B cell (primary cell): ENCODE measurements around the gene CFAP54. TPM values are rescaled to one million over a fixed set of nuclear protein-coding genes. Genes with fewer than 3 reads are reported as not detected.

Source experiments
- ATAC-seq: fragments of 200-7000 bp; cut with Tn5 transposase; one replicate; pipeline ENCODE4 v1.10.0; 2021; ENCODE audit warnings: low read depth, mild to moderate bottlenecking, moderate number of reproducible peaks, moderate library complexity
- CTCF ChIA-PET: fragments of 350-600 bp; sonication (Branson Sonifier 250); formaldehyde crosslinking; loops from one replicate; lab custom pipeline; 2021; ENCODE audit warnings: antibody characterized with exemption, inconsistent platforms; lab: Charles Lee
- POLR2A ChIA-PET: fragments of 350-600 bp; sonication (Branson Sonifier 250); formaldehyde crosslinking; loops from one replicate; lab custom pipeline; 2021; ENCODE audit warnings: antibody characterized with exemption; lab: Charles Lee
- DNase-seq: peaks from one replicate; pipeline ENCODE4 v3.0.0; 2013
- H2AFZ ChIP-seq: 2 replicates; pipeline ENCODE4 v1.6.1; 2012; ENCODE audit warnings: mild to moderate bottlenecking, low read depth, low read length; ENCODE audit not compliant: insufficient read depth, poor library complexity, severe bottlenecking
- H3K27ac ChIP-seq, 2 donors: 1 replicate in 1 of 2; 2 replicates in 1 of 2; pipeline ENCODE4 v1.5.1; 2012 to 2013; ENCODE audit warnings: low read length in 2 of 2, mild to moderate bottlenecking in 2 of 2, moderate library complexity in 1 of 2
- H3K27me3 ChIP-seq, 4 experiments: fragments of 200-600 bp in 1 of 4; sonication (generic) in 1 of 4; replicated peaks in 1 of 4; 1 replicate in 2 of 4; 2 replicates in 2 of 4; pipeline versions ENCODE4 v1.6.1 to v1.7.0; 2013 to 2016; ENCODE audit warnings: low read length in 3 of 4, mild to moderate bottlenecking in 2 of 4, mixed read lengths in 1 of 4, moderate library complexity in 1 of 4; ENCODE audit not compliant: insufficient read depth in 4 of 4, control insufficient read depth in 3 of 4; ENCODE audit errors: control extremely low read depth in 1 of 4
- H3K36me3 ChIP-seq, 2 experiments: replicated peaks in 1 of 2; 1 replicate in 1 of 2; 2 replicates in 1 of 2; pipeline versions ENCODE4 v1.6.1 to v1.7.1; 2013; ENCODE audit warnings: low read length in 1 of 2; ENCODE audit not compliant: insufficient read depth in 2 of 2, control insufficient read depth in 1 of 2; ENCODE audit errors: control extremely low read depth in 1 of 2, extremely low read depth in 1 of 2
- H3K4me1 ChIP-seq, 2 donors: fragments of 200-600 bp in 1 of 2; sonication (generic) in 1 of 2; 1 replicate in 1 of 2; 2 replicates in 1 of 2; pipeline versions ENCODE4 v1.5.1 to v1.6.1; 2013 to 2017; ENCODE audit warnings: low read length in 2 of 2; ENCODE audit not compliant: control insufficient read depth in 2 of 2, insufficient read depth in 2 of 2
- H3K4me2 ChIP-seq: replicated peaks from 2 replicates; pipeline ENCODE3; 2012; ENCODE audit warnings: mild to moderate bottlenecking, low read depth, low read length; ENCODE audit not compliant: poor library complexity, severe bottlenecking
- H3K4me3 ChIP-seq, 5 experiments: fragments of 200-600 bp in 1 of 5; sonication (generic) in 1 of 5; 1 replicate in 3 of 5; 2 replicates in 2 of 5; pipeline versions ENCODE4 v1.5.1 to v1.7.0; 2011 to 2016; ENCODE audit warnings: low read length in 4 of 5, mild to moderate bottlenecking in 4 of 5, low read depth in 2 of 5, control low read depth in 1 of 5, moderate library complexity in 1 of 5; ENCODE audit not compliant: insufficient read depth in 1 of 5; ENCODE audit errors: control extremely low read depth in 1 of 5, extremely low read depth in 1 of 5
- H3K79me2 ChIP-seq: fragments of 200-600 bp; sonication (generic); one replicate; pipeline ENCODE4 v1.6.0; 2016; ENCODE audit warnings: low read length; ENCODE audit not compliant: control insufficient read depth, insufficient read depth
- H3K9ac ChIP-seq: fragments of 200-600 bp; sonication (generic); 2 replicates; pipeline ENCODE4 v1.6.1; 2017; ENCODE audit warnings: mild to moderate bottlenecking, low read length, moderate library complexity
- H3K9me3 ChIP-seq, 3 donors: one replicate each; pipeline versions ENCODE4 v1.6.1 to v1.7.1; 2013; ENCODE audit warnings: low read length in 2 of 3; ENCODE audit not compliant: control insufficient read depth in 2 of 3, insufficient read depth in 1 of 3; ENCODE audit errors: control extremely low read depth in 1 of 3
- H4K20me1 ChIP-seq: 2 replicates; pipeline ENCODE4 v1.6.0; 2012; ENCODE audit warnings: mild to moderate bottlenecking, low read length; ENCODE audit not compliant: insufficient read depth, control insufficient read depth, poor library complexity, severe bottlenecking
- H3K27ac Mint-ChIP-seq: one replicate; pipeline ENCODE4 v1.8.0; 2021; ENCODE audit warnings: mixed read lengths
- H3K27me3 Mint-ChIP-seq: one replicate; pipeline ENCODE4 v1.8.0; 2021; ENCODE audit warnings: mixed read lengths
- H3K4me1 Mint-ChIP-seq: one replicate; pipeline ENCODE4 v1.8.0; 2021; ENCODE audit warnings: mixed read lengths
- H3K4me3 Mint-ChIP-seq: one replicate; pipeline ENCODE4 v1.8.0; 2021; ENCODE audit warnings: mixed read lengths
- H3K9me3 Mint-ChIP-seq: one replicate; pipeline ENCODE4 v1.8.0; 2022; ENCODE audit warnings: mixed read lengths; ENCODE audit not compliant: insufficient read depth
- EZH2 ChIP-seq: IDR thresholded peaks from 2 replicates; pipeline ENCODE4 v1.6.1; 2012; ENCODE audit warnings: borderline replicate concordance, low read depth, mild to moderate bottlenecking, moderate library complexity, low read length; ENCODE audit not compliant: insufficient read depth, poor library complexity, severe bottlenecking
- WGBS: methylation state at CpG from one replicate; pipeline ENCODE4 v1.1.5; 2013; ENCODE audit warnings: missing lambda C conversion rate; ENCODE audit not compliant: insufficient coverage; 5-methylcytosine and 5-hydroxymethylcytosine counted together
- intact Hi-C: fragments of 100-400 bp; cut with micrococcal nuclease; formaldehyde crosslinking; loops from one replicate; pipeline ENCODE4 v1.10.0; 2022
- polyA plus RNA-seq: library from polyadenylated mRNA; depleted of rRNA; stranded (reverse); fragments of >200 nt; gene quantifications from 2 replicates; pipeline ENCODE4 v1.2.3, GENCODE V29; 2012
- total RNA-seq, 2 donors: library from RNA; stranded (reverse); fragments of 120-200 nt in 1 of 2; gene quantifications; 1 replicate in 1 of 2; 2 replicates in 1 of 2; pipeline versions ENCODE4 v1.2.3 to v1.2.4, GENCODE V29; 2013 to 2022
- TF ChIP-seq, protein P1 (sequence below): fragments of 200-600 bp; IDR thresholded peaks from one replicate; pipeline ENCODE4 v1.8.0; 2022; ENCODE audit warnings: antibody characterized with exemption, mild to moderate bottlenecking

Gene CFAP54
- total and polyA plus RNA-seq, 2 donors (not counting 1 experiment from before 2014, with no cell fraction given) = 0.12 to 0.76 TPM

- ATAC-seq = no peak
- DNase-seq = no peak
- Histone ChIP-seq H3K79me2 (no peaks in the 10 kb centered on the region), H3K9ac (no peak overlapping the region), H3K4me2 (no peak overlapping the region), H2AFZ (no peak overlapping the region), H3K27me3 (peaks cover 0 to 6% (median 0%) of the 10 kb centered on the region in 4 experiments), H3K36me3 (no peaks in the 10 kb centered on the region), H3K9me3 (no peaks in the 10 kb centered on the region), H3K4me1 (no peaks in the 10 kb centered on the region), H3K27ac (no peak overlapping the region), H4K20me1 (no peaks in the 10 kb centered on the region), H3K4me3 (no peak overlapping the region)
- no peak overlapping the region for H3K4me3 Mint-ChIP-seq
- no peaks in the 10 kb centered on the region for H3K9me3 Mint-ChIP-seq
- H3K4me1 Mint-ChIP-seq = no peaks in the 10 kb centered on the region
- no peak overlapping the region for H3K27ac Mint-ChIP-seq
- WGBS = no CpG with 5 or more reads among the region's 1 CpG
- POLR2A ChIA-PET = no interaction called here
- CTCF ChIA-PET = no interaction called here
- intact Hi-C loops = no loop called here
- no peak for TF ChIP-seq EZH2
- TF ChIP-seq, protein P1, sequence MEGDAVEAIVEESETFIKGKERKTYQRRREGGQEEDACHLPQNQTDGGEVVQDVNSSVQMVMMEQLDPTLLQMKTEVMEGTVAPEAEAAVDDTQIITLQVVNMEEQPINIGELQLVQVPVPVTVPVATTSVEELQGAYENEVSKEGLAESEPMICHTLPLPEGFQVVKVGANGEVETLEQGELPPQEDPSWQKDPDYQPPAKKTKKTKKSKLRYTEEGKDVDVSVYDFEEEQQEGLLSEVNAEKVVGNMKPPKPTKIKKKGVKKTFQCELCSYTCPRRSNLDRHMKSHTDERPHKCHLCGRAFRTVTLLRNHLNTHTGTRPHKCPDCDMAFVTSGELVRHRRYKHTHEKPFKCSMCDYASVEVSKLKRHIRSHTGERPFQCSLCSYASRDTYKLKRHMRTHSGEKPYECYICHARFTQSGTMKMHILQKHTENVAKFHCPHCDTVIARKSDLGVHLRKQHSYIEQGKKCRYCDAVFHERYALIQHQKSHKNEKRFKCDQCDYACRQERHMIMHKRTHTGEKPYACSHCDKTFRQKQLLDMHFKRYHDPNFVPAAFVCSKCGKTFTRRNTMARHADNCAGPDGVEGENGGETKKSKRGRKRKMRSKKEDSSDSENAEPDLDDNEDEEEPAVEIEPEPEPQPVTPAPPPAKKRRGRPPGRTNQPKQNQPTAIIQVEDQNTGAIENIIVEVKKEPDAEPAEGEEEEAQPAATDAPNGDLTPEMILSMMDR = no peak
- H3K27me3 Mint-ChIP-seq = peaks cover 11% of the 10 kb centered on the region
Measured at GRCh38 chr12:96831346-96831745, 342.0 kb downstream of the CFAP54 start.

DNA sequence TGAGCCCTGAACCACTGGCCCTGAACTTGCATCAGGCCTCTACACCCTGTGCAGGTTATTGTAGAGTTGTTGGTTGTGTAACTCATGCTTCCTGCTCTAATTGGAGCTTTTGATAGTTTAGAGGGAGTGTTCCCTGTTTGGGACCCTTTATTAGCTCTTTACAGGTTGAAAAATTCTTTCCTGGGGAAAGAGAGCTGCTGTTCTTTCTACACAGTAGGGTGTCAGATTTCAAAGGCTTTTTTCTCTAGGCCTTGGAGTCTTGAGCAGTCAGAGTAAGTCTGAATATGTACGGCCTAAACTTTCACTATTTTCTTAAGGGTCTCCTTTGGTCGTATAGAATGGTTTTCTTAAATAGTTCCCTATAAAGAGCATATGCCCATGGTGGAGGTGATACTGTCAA is 356.9 kb downstream of the CFAP54 start:
- ATAC-seq (no peak), DNase-seq (no peak)
- H3K9ac ChIP-seq = no peak overlapping the region
- Mint-ChIP-seq H3K27ac (no peak overlapping the region), H3K9me3 (no peaks in the 10 kb centered on the region), H3K27me3 (peaks cover 11% of the 10 kb centered on the region), H3K4me1 (no peaks in the 10 kb centered on the region), H3K4me3 (no peak overlapping the region)
- no peaks in the 10 kb centered on the region for H3K27me3 ChIP-seq
- no peak overlapping the region for H2AFZ ChIP-seq
- TF ChIP-seq EZH2 = no peak
- TF ChIP-seq, protein P1 = no peak
- no CpG with 5 or more reads among the region's 2 CpGs for WGBS
- H4K20me1 ChIP-seq = no peaks in the 10 kb centered on the region
- ChIA-PET POLR2A (no interaction called here), CTCF (no interaction called here)
- no peak overlapping the region for H3K4me2 ChIP-seq
- no peak overlapping the region for H3K4me3 ChIP-seq
- intact Hi-C loops = no loop called here
- H3K4me1 ChIP-seq = no peaks in the 10 kb centered on the region
- H3K79me2 ChIP-seq = no peaks in the 10 kb centered on the region
- no peaks in the 10 kb centered on the region for H3K36me3 ChIP-seq
- no peaks in the 10 kb centered on the region for H3K9me3 ChIP-seq
- H3K27ac ChIP-seq = no peak overlapping the region
